ENCODE data around the gene NCOA4.
A peak's percentile ranks its signal among the peaks of the same experiment; 100 is the strongest.

The NCOA4 gene

DNA sequence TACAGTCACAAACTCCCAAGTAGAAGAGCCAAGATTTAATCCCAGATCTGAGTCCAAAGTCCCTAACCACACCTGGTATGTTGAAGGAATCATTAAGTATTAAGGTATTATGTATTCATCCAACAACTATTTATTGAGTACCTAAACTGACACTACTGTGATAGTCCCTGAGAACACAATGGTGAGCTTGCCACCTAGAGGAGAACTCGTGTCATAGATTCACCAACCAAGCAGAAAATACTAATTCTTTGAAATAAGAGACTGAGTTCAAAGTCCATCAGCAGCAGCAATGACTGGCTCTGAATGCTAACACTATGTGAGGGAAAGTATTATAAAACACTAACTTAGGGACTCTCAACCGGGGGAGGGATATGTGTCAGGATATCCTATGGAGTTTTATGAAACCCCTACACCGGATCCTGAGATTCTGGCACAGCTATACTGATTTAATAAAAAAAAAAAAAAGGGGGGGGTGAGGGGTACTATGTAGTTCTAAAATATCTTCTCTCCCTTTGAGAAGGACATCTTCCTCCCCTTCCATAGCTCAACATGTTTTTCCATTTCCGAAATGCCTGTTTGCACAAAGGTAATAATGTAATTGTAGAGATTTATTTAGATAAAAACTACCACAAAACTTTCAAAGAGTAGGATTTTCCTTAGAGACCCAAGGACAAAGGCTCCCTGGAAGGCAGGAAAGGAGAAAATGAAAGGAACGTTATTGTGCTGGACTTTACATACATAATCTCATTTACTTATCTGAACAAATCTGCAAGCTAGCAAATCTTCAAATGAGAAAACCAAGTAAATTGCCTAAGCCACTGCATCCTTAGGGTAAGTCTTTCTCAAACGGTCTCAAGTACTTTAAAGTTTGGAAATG, 1.6 kb downstream of the NCOA4 start:
- TF ChIP-seq, protein P1, sequence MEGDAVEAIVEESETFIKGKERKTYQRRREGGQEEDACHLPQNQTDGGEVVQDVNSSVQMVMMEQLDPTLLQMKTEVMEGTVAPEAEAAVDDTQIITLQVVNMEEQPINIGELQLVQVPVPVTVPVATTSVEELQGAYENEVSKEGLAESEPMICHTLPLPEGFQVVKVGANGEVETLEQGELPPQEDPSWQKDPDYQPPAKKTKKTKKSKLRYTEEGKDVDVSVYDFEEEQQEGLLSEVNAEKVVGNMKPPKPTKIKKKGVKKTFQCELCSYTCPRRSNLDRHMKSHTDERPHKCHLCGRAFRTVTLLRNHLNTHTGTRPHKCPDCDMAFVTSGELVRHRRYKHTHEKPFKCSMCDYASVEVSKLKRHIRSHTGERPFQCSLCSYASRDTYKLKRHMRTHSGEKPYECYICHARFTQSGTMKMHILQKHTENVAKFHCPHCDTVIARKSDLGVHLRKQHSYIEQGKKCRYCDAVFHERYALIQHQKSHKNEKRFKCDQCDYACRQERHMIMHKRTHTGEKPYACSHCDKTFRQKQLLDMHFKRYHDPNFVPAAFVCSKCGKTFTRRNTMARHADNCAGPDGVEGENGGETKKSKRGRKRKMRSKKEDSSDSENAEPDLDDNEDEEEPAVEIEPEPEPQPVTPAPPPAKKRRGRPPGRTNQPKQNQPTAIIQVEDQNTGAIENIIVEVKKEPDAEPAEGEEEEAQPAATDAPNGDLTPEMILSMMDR (conservative IDR thresholded peaks at IDR 0.05; ENCODE audit: low read depth, low read length): peak; percentile 76
- peak overlapping the region; percentile 99 for H3K4me3 ChIP-seq (ENCODE audit: low read depth, low read length)
- DNase-seq (ENCODE audit: low read depth): peak; percentile 89

DNA sequence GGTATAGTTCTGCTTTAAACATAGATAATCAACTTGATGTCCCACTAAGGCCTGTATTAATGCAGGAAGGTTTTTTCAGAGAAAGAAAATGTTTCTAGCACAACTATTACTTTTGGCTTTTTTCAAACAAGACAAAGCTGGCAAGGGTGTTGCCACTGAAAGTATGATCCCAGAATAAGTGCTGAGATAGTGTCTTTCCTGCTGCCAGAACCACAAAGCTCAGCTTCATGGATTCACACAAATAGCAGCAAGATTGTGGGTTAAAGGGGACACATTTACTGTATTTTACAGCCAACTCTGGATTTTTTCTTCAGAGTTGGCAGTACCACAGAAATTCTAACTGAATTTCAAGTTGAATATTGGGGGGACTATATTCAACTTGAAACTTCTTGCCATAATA, 4.3 kb downstream of the NCOA4 start:
- no peak for DNase-seq (ENCODE audit: low read depth)

DNA sequence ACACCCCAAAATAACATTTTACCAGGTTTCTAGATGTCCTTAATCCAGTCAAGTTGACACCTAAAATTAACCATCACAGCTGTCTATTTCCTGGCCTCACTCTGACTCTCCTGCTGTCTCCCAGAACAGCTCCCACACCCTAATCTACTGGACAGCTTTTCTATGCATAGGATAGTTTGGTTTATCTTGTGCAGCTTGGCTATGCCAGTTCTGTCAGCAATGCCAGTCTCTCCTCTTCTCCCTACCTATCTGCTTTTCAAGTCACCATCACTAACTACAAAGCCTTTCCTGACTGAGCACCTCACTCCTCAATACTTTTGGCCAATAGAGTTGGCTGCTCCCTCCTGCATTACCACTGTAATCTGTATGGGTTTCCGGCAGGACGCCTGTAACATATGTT, 5.0 kb downstream of the NCOA4 start:
- TF ChIP-seq, protein P1 (conservative IDR thresholded peaks at IDR 0.05; ENCODE audit: low read depth, low read length): no peak

More for the DNA sequence above, 4.3 kb downstream of the NCOA4 start:
- H3K4me3 ChIP-seq (ENCODE audit: low read depth, low read length): no peak overlapping the region
- TF ChIP-seq, protein P1 (conservative IDR thresholded peaks at IDR 0.05; ENCODE audit: low read depth, low read length): no peak

DNA sequence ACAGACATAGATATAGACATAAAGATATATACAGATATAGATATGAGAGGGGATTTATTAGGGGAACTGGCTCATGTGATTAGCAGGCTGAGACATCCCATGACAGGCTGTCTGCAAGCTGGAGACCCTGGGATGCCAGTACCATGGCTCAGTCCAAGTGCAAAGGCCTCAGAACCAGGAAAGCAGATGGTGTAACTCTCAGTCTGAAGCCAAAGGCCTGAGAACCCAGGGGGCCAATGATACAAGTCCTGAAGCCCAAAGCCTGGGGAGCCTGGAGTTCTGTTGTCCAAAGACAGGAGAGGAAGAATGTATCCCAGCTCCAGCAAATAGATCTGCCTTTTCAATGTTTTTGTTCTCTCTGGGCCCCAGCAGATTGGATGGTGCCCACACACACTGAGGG, 5.5 kb downstream of the NCOA4 start:
- DNase-seq (ENCODE audit: low read depth): peak; percentile 69
- TF ChIP-seq, protein P1 (conservative IDR thresholded peaks at IDR 0.05; ENCODE audit: low read depth, low read length): no peak
- H3K4me3 ChIP-seq (ENCODE audit: low read depth, low read length): no peak overlapping the region

More for the DNA sequence above, 5.0 kb downstream of the NCOA4 start:
- no peak for DNase-seq (ENCODE audit: low read depth)
- H3K4me3 ChIP-seq (ENCODE audit: low read depth, low read length): no peak overlapping the region

DNA sequence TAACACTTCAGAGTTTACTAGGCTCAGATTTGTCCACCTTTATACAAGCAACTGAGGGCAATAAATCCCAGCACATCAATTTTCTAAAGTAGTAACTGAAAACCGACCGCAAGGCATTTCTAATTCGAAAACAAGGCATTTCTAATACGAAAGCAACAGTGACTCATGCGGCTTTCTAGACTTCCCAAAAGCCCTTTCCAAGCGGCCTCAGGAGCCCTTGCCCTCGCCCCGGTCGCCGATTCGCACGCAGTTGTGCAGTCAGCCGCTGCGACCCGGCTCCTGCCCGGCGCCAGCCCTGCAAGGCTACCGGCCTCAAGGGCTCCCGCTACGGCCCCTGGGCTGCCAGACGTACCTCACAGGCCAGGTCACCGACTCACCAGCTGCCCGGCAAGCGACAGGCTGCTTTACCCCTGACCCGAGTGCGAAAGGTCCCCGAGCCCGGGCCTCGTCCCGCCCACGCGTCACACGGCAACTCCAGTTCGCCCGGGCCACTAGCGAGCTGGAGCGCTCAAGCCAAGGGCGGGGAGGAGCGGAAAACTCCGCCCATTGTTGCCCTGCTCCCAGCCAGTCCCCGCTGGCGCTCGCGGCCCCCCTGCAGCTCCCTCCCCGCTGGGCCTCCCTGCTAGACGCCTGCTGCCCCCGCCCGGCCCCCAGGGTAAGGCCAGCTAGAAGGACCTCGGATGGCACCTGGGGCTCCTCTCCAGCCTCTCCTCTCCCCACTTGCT, 7.3 kb downstream of the NCOA4 start:
- TF ChIP-seq, protein P1 (conservative IDR thresholded peaks at IDR 0.05; ENCODE audit: low read depth, low read length): no peak
- peak; percentile 94 for DNase-seq (ENCODE audit: low read depth)
- H3K4me3 ChIP-seq (ENCODE audit: low read depth, low read length): peak overlapping the region; percentile 75

DNA sequence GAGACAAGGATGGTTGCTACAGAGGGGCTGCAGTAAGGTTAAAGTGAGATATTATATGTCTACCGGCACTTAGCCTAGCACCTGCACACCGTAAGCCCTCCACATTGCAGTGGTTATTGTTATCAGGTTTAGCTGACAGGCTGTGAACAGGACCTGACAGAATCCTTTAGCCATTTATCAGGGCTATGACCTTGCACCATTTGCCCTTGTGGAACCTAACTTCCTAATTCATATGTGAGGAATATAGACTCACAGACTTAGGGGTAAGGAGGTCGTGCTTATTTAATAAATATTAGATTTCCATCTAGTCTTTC, 10.1 kb downstream of the NCOA4 start:
- no peak for DNase-seq (ENCODE audit: low read depth)
- TF ChIP-seq, protein P1 (conservative IDR thresholded peaks at IDR 0.05; ENCODE audit: low read depth, low read length): no peak
- H3K4me3 ChIP-seq (ENCODE audit: low read depth, low read length): no peak overlapping the region

Measured in choroid plexus epithelial cell (primary cell).